OCI-M1 (cell line): ENCODE data around the gene TNS4.
A peak's percentile ranks its signal among the peaks of the same experiment; 100 is the strongest.

Experiments used
- DNase-seq: peaks from one replicate; lab custom pipeline; 2025; lab: John Stamatoyannopoulos, UW

The TNS4 gene

DNA sequence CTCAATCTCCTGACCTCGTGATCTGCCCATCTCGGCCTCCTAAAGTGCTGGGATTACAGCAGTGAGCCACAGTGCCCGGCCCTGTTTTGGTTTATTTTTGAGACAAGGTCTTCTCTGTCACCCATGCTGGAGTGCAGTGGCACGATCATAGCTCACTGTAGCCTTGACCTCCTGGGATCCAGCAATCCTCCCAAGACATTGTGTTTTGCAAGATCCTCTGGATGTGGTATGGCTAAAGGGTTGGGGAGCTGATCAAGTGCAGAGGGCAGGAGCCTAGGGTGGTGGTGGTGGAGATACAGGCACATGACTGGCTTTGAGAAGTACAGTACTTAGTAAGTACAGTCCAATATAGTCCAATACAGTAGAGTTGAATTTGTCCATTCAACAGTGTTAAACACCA lies 16.6 kb upstream of the TNS4 start:
- DNase-seq, result no peak

DNA sequence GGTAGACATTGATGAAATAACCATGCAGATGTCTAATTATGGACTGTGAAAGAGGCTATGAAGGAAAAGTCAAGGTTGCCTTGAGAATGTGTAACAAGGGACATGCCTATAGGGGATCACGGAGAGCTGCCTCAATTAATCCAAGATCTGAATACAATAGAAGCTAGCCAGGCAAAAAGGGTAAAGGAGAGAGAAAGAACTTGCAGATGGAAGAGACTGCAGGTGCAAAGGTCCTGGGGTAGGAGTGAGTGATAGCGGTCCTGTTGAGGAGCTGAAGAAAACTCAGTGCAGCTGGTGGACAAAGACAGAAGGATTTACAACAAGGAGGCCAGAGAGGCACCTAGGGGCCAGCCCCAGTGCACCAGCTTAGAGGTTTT lies 15.9 kb upstream of the TNS4 start:
- DNase-seq, result no peak

DNA sequence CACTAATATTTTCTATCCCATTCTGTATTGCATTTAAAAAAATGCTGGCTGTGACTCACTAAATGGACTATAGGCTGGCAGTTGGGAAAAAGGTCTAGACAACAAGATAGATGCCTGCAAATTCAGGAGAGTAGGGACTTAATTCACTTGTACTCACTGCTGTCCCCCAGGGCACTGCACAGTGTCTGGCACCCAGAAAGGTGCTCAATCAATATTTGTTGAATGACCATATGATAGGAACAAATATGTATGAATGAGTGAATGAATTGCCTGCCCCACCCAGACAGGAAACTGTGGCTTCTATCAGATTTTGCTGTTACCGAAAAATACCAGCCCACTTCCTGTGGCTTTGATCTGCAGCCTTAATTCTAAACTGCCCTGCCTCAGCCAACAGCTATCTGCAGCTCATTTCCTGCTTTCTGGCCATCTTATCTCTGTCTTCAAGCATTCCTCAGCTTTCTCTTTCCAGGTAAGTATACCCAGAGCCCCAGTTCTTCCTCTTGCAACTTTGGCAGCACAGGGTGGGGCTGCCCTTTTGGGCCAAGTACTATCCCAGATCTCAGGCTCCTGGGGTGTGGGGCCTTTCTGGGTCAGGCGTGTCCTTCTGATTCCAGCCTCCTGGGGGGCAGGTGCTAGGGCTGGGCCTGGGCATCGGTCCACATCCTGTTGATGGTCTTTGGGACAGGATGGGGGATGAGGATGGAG lies 15.3 kb upstream of the TNS4 start:
- DNase-seq, result peak; percentile 92

DNA sequence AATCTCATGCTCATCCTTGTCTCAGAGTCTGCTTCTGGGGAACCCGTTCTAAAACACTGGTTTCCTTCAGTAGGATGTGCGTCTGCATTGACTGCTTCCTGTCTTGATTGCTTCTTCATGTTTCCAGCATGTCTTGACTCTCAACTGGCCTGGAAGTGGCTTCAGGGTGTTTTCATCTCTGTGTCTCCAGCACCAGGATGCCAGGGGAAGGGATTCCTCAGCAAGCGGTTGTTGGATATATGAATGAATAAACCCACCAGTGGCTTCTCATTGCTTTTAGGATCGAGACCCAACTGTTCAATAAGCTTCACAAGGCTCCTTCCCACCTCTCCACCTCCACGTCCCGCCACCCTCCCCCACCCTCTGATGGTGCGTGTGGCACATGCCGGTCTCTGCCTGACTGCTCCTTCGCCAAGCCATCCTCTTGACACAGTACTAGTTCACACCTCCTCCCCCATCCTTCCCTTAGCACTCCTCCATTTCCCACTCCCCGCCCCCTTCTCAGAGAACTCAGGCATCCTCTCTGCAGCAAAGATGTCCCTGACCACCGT lies 14.1 kb upstream of the TNS4 start:
- DNase-seq, result no peak

DNA sequence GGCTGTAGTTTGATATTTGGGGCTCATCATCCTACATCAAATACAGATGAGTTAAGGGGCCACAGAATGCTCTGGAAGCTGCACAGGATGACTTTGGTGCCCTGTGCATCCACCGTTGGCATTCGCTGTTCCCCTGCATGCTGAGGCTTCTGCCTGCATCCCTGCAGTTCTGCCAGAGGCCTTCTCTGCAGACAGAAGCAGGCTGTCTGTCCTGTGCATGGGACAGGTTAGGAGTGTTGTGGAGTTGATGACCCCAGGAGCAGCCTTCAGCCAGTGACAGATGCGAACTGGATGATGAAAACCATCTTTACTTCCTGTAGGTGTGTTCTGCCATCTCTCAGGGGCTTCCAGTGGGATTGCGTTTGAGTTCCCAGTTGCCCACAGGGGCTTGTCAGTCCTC lies 13.6 kb upstream of the TNS4 start:
- DNase-seq, result no peak

DNA sequence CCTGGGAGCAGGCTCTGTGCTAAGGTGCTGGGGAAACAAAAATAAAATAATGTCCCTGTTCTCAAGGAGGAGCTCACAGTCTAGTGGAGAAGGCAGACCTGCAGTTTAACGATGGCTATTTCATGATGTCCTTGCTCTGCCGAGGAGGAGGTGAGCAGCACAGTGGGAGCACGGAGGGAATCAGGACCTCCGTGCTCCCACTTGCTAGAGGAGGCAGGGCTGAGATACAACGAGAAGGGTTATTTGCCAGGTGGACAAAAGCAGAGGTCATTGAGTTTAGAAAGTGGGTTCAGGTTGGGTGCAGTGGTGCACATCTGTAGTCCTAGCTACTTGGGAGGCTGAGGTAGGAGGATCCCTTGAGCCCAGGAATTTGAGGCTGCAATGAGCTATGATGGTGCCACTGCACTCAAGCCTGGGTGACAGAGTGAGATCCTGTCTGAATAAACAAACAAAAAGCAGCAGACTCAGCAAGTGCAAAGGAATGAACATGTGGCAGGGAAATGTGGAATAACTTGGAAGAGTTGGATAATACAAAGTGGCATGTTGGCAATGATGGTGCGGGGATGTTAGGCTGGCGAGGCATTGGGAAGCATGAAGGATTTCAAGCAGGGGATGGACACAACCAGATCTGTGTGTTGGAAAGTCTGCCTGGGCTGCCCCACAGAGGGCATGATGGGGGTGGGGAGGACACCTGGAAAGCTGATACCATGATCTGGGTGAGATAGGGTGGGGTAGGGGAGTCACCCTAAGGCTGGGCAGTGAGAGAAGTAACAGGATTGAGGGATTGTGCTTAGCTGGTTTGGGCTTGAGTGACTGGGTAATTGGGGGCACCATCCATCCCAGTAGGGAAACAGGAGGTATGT lies 12.8 kb upstream of the TNS4 start:
- DNase-seq, result no peak

DNA sequence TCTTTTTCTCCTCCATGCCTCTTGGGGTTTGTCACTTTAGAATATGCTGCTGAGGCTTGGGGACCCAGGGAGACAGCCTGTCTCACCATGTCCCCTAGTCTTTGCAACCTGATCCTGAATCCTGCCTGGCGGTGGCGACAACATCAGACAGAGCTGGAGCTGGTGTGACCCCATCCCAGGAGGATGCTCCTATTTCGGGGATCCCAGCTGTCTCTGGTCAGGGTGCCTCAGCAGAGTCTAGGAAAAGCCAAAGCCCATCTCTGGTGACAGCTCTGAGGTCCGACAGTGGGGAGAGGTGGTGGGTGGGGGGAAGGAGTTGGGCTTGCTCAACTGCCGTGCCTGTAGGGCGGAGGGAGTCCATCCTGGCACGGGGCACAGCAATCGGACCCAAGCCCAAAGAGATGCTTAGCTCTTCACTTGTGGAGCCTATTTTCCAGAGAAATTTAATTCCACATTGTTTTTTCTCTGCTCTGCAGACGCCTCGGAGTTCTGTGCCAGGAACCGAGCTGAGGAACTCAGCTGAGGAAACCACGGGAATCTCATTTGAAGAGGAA lies 10.3 kb upstream of the TNS4 start:
- no peak for DNase-seq

DNA sequence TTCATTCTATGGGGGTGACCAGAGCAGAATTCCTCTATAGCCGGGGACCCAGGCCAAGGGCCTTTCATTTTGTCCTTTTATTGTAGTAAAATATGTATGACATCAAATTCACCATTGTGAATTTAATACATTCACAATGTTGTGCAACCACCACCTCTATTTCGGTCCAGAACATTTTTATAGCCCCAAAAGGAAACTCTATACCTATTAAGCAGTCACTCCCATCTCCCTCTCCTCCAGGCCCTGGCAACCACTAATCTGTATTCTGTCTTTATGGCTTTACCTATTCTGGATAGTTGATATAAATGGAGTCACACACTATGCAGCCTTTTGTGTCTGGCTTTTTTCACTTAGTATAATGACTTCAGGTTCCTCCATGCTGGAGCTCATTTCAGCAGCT lies 9.7 kb upstream of the TNS4 start:
- no peak for DNase-seq

DNA sequence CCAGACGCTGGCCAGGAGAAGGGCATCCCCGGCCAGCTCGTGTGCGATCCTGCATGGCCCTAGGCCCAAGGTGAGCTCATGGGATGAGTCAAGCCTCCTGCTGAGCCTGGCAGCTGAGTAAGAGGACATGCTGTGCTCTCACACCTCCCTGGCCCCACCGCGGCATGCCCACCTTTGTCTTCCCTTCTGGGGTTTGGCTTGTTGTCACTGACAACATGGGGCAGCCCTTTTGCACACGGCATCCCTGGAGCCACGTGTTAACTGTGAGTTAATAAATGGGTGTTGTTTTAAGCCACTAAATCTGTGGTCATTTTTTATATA lies 8.9 kb upstream of the TNS4 start:
- no peak for DNase-seq

DNA sequence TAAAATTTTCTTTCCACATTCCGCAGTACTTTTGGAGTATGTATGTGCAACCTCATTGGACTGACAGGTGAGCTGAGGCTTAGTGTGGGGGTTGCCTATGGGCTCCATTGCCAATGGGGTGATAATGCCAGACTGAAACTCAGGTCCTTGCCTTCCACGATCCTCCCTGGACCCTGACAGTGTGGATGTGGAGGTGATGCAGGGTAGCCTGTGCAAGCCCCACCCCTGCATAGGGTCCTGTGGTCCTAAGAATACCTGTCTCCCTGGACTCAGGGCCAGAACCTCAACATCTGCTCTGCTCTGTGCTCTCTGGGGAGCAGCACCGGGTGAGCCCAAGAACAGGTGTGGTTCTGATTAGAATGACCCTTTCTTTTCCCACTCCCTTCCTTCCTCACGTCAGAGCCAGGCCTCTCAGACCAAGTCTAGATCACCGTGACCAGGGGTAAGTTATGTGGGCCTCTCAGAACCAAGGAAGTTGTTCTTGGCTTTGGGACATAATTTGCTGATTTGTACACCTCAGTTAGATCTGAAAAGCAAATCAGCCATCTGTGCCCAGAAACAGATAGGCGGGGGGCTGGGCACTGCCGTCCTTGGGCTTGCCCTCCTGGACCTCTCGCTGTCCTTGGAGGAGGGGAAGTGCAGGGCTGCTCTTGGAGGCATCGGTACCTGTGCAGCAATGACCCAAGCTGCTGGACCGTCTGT lies 8.4 kb upstream of the TNS4 start:
- DNase-seq, result no peak

DNA sequence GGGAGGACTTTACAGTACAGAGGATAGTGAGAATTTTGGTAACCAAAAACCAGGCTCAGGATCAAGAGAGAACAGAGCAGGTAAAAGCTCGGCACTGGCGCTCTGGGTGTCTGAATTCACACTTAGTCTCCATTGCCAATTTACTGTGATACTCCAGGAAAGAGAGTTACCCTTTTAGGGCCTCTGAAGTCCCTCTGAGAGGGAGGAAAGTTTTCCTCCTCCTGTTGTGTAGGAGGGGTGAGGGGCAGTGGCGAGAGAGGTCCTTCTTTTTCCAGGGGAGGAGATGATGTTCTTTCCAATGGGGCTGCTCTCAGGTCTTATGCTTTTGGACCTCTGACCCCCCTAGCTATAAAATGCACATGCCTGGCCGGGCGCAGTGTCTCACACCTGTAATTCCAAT lies 5.4 kb upstream of the TNS4 start:
- DNase-seq, result no peak

DNA sequence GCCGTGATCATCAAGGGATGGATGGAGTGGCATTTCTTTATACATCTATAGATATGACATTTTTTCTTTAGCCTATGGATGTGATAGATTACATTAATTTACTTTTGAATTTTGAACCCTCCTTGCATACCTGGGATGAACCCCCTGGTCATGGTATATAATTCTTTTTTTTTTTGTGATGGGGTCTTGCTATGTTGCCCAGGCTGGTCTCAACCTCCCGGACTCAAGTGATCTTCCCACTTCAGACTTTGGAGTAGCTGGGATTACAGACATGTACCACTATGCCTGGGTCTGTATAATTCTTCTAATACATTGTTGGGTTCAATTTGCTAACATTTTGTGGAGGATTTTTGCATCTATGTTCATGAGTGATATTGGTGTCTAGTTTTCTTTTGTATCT lies 1.7 kb upstream of the TNS4 start:
- DNase-seq, result no peak

DNA sequence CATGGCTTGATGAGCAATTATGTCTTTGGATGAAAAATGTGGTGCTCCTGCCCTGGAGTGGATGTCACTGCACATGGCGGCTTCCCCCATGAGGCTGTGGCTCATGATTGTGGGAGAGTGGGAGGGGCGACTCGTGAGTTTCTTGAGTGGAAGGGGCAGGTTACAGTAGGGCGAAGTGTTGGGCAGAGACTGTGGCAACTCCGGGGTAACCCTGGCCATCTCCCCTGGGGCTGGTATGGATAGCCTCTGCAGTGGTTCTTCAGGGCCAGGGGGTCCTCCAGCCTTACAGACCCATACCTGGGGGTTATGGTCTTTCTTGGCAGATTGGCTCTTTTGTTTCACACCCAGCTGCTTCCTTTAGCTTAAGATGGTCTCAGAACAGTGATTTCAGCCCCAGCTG lies 1.3 kb upstream of the TNS4 start:
- no peak for DNase-seq

DNA sequence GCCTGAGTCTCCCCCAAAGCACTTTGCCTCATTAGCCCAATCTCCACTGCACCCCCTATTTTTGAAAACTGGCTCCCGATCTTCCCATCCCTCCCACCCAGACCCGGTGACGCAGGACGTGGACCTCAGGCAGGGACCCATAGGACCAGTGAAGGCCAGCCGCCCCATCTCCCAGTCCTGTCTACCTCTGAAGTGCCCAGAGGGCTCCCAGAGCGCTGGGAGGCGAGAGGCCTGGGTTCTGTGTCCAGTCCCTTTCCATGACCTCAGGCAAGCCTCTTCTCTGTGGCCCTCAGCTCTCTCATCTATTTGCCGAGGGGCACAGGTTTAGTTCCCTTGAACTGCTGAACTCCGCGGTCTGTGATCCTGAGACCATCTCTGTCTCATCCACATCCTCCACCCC lies 714 bp downstream of the TNS4 start:
- no peak for DNase-seq

DNA sequence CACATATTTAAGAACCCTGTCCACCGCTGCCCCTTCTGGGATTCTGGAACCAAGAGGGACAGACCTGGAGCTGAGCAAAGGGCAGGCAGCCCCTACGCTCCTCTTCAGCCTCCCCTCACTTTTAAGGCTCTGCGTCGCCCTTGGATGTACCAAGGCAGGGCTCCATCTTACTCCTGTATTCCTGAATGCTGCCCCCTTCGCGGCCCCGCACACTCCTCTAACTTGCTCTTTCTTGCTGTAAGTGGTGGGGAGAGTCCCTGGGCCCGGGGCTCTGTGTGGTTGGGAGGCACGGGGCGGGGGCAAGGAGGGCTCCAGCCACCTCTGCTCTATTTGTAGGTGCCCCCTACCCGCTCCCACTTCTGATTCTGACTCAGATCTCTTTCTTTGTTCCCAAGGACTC lies 1.2 kb downstream of the TNS4 start:
- DNase-seq, result no peak

DNA sequence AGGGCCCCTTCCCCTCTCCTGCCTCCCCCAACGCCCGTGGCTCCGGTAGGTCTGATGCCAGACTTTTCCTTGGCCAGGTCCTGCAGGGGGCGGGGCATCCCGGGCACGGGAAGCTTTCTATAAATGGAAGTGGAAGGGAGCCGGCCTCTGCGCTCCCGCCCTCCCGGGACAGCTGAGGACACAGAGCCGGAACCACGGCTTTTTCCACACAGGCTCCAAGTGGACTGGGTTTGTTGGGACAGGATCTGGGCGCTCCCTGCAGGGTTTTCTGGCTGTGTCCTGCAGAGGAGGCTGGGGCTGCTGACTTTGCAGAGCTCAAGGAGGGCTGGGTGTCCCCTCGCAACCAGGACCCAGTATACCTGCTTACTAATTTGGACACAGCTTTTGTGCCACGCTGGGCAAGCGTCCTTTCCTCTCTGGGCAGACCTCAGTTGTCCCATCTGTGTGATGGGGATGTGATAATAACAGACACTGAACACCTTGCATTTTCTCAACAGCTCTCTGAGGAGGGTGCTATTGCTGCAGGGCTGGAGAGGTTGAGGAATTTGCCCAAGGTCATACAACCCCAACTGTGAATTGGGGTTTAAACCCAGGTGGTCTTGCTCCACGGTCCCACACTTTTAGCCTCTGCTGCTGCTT lies 1.8 kb downstream of the TNS4 start:
- DNase-seq, result no peak

DNA sequence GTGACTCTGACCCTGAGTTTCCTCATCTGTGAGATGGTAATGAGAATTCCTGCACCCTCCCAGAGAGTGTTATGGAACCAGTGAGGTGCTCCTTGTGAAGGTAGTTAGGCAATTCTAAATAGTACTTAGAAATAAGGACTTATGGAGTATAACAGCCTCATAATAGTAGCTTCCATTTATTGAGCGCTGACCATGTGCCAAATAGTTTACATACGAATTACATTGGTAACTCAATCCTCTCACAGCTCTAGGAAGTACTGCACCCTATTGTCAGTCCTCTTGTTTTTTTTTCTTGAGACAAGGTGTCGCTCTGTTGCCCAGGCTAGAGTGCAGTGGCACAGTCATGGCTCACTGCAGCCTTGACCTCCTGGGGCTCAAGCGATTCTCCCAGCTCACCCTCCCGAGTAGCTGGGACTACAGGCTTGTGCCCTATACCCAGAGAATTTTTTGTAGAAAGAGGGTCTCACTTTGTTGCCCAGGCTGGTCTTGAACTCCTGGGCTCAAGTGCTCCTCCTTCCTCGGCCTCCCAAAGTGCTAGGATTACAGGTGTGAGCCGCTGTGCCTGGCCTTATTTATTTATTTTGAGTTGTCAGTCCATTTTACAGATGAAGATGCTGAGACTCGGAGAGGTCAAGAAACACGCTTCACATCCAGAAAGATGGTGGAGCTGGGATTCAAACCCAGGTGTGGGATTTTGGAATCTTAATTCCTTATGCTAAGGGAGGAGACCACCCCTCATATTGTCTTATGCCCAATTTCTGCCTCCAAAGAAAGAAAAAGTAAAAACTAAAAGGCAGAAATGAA lies 2.9 kb downstream of the TNS4 start:
- no peak for DNase-seq

DNA sequence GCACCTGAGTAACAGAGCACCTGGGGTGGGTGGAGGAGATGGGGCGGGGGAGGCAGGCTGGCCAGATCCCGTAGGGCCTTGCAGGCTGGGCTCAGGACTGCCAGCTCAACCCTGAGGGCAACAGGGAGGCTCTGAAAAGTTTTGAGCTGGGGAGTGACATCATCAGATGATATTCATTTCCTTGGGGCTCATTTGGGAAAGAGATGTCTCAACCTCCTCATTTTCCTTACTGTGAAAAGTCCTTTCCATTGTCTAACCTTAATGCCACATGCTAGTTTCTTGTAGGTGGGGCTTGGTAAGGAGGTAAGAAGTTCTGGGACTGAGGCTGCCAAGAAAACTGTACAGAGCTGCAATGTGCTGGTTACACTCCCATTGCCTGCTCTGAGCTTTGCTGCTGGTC lies 3.7 kb downstream of the TNS4 start:
- no peak for DNase-seq

DNA sequence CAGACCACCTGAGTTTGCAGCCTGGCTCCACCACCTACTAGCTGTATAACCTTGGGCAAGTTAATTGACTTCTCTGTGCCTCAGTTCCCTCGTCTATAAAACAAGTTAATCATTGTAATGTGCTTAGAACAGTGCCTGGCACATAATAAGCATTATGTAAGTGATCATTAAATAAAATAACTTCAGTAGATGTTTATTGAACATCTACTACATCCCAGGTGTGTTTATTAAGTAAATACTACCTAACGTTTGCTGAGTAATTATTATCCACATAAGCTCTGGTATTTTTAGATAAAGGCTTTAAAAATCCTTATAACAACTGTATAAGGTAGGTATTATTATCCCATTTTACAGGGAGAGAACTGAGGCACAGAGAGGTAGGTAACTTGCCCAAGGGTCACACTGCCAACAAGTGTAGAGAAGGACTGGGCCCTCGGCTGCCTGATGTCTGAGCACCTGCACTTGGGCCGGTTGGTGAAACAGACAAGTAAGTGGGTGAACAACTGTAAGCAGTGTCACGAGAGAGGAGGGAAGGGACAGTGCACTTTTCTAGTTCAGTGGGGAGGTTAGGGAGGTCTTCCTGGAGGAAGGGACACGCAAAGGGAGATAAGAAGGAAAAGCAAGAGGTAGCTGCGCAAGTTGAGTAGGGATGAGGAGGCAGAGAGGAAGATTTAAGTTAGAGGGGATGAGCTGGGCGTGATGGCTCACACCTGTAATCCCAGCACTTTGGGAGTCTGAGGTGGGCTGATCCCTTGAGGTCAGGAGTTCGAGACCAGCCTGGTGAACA lies 4.6 kb downstream of the TNS4 start:
- no peak for DNase-seq

DNA sequence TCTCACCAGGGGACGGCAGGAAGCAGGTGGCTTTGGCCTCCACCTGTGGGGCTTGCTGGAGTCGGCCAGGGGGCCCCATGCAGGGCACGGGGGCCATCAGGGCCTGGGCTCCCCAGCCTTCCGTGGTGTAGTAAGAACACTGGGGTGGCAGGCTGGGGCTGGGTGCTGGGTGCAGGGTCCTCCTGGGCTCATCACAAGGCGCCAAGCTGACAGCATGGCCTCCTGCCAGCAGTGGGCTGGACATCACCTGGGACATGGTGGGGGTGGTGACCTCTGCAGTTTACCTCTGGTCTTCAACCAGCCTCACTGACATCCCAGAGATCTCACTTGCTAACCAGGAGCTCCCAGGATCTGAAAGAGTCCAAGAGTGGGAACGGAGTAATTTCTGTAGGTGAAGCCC lies 5.3 kb downstream of the TNS4 start:
- no peak for DNase-seq

DNA sequence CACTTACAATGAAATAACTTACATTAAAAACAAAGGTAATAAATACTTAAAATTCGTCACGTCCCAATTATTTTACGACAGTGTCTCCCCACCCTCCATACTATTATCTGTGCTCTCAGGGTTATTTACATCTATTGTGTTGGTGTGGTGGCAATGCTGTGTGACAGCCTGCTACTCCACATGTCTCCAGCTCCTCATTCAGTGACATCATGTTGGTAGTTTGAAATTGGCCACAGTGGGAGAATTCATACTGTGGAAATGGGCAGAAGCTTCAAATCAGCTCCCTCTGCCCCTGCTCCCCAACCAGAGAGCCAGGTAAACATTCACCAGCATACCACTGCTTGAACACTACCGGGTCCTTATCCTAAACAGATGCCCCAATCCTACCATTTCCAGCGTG lies 6.3 kb downstream of the TNS4 start:
- DNase-seq, result no peak
